ENCODE results near the gene HBE1.

HBE1 gene

DNA sequence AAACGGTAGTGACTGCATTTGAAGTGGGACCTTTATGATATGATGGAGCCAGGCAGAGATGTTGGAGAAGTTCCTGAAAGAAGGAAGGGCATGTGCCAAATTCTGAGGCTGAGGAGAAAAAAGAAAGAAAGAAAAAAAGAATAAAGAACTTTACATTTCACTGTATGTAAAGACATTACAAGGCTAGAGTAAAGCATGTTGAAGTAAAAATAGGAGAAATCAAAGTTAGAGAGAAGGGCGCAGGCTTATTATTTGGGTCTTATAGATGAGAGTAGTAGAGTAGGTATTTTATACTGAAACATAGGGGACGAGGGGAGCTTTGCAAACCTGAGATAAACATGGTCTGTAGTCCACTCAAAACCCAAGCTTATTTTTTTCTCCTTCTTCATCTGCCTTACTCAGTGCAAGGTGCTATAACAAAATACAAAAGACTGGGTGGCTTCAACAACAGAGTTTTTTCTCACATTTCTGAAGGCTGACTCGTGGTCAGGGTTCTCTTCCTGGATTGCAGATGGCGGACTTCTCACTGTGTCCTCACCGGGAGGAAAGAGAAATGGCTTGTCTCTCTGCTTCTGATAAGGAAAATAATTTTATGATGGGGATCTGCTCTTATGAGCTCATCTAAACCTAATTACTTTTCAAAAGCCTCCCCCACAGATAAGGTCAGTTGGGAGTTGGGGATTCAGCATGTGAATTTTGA lies 22.8 kb downstream of the HBE1 start:
- Histone ChIP-seq H3K27ac (ENCODE audit: extremely low read depth, low read depth, low read length) (no peak overlapping the region), H3K36me3 (ENCODE audit: control insufficient read depth in 2 of 2, insufficient read depth in 1 of 2, low read length in 2 of 2) (no peaks in the 10 kb centered on the region), H3K9me3 (ENCODE audit: control insufficient read depth, insufficient read depth, low read depth, low read length) (no peaks in the 10 kb centered on the region), H3K4me1 (ENCODE audit: control insufficient read depth, insufficient read depth, low read length) (no peaks in the 10 kb centered on the region), H3K4me3 (ENCODE audit: low read depth, low read length) (no peak overlapping the region)
- TF ChIP-seq, protein P1, sequence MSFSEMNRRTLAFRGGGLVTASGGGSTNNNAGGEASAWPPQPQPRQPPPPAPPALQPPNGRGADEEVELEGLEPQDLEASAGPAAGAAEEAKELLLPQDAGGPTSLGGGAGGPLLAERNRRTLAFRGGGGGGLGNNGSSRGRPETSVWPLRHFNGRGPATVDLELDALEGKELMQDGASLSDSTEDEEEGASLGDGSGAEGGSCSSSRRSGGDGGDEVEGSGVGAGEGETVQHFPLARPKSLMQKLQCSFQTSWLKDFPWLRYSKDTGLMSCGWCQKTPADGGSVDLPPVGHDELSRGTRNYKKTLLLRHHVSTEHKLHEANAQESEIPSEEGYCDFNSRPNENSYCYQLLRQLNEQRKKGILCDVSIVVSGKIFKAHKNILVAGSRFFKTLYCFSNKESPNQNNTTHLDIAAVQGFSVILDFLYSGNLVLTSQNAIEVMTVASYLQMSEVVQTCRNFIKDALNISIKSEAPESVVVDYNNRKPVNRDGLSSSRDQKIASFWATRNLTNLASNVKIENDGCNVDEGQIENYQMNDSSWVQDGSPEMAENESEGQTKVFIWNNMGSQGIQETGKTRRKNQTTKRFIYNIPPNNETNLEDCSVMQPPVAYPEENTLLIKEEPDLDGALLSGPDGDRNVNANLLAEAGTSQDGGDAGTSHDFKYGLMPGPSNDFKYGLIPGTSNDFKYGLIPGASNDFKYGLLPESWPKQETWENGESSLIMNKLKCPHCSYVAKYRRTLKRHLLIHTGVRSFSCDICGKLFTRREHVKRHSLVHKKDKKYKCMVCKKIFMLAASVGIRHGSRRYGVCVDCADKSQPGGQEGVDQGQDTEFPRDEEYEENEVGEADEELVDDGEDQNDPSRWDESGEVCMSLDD (tag by site-specific recombination; IDR thresholded peaks at IDR 0.05): no peak
- TF ChIP-seq ZNF768 (tag by site-specific recombination; IDR thresholded peaks at IDR 0.05) (no peak), PRDM1 (tag by site-specific recombination; IDR thresholded peaks at IDR 0.05) (no peak), ZNF701 (tag by site-specific recombination; IDR thresholded peaks at IDR 0.05) (no peak), ZNF10 (tag by site-specific recombination; IDR thresholded peaks at IDR 0.05) (no peak), ZSCAN16 (tag by site-specific recombination; IDR thresholded peaks at IDR 0.05) (no peak), ZNF132 (tag by site-specific recombination; IDR thresholded peaks at IDR 0.05; ENCODE audit: borderline replicate concordance) (no peak), ZNF292 (tag by site-specific recombination; IDR thresholded peaks at IDR 0.05; ENCODE audit: borderline replicate concordance, low read depth) (no peak), ZNF335 (tag by site-specific recombination; conservative IDR thresholded peaks at IDR 0.05) (no peak), ZNF202 (tag by site-specific recombination; IDR thresholded peaks at IDR 0.05; ENCODE audit: borderline replicate concordance) (no peak), ZNF391 (tag by site-specific recombination; IDR thresholded peaks at IDR 0.05; ENCODE audit: borderline replicate concordance, low read depth) (no peak), ZFP69B (tag by site-specific recombination; IDR thresholded peaks at IDR 0.05) (no peak)
- TF ChIP-seq, protein P2, sequence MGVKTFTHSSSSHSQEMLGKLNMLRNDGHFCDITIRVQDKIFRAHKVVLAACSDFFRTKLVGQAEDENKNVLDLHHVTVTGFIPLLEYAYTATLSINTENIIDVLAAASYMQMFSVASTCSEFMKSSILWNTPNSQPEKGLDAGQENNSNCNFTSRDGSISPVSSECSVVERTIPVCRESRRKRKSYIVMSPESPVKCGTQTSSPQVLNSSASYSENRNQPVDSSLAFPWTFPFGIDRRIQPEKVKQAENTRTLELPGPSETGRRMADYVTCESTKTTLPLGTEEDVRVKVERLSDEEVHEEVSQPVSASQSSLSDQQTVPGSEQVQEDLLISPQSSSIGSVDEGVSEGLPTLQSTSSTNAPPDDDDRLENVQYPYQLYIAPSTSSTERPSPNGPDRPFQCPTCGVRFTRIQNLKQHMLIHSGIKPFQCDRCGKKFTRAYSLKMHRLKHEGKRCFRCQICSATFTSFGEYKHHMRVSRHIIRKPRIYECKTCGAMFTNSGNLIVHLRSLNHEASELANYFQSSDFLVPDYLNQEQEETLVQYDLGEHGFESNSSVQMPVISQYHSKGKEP (tag by site-specific recombination; IDR thresholded peaks at IDR 0.05): no peak
- ChIA-PET CTCF (no interaction called here), POLR2A (no interaction called here)

DNA sequence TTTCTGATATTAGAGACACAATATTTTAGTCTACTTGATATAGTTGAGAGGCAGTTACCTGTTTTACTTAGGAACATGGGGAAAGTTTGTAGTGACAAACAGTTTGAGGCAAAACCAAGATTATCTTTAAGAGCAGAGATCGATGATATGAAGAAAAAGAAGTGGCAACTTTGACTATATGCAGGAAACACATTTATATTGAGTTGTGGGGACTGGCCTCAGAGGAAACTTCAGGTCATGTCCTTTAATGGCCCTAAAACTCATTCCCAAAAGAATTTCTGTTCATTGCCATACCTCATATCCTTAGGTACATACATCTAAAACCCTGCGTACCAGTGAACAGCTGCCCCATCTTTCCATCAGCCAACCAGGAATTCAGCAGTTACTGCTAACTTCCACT lies 24.6 kb downstream of the HBE1 start:
- ChIA-PET CTCF (no interaction called here), POLR2A (no interaction called here)
- TF ChIP-seq MZF1 (tag by site-specific recombination; IDR thresholded peaks at IDR 0.05; ENCODE audit: borderline replicate concordance) (no peak), ZNF624 (tag by site-specific recombination; IDR thresholded peaks at IDR 0.05) (no peak), ZNF529 (tag by site-specific recombination; IDR thresholded peaks at IDR 0.05; ENCODE audit: insufficient replicate concordance) (no peak), ZNF585B (tag by site-specific recombination; IDR thresholded peaks at IDR 0.05) (no peak), ZNF138 (tag by site-specific recombination; IDR thresholded peaks at IDR 0.05; ENCODE audit: borderline replicate concordance) (no peak), EGR2 (tag by site-specific recombination; IDR thresholded peaks at IDR 0.05; ENCODE audit: low read depth) (no peak), ZNF660 (tag by site-specific recombination; IDR thresholded peaks at IDR 0.05) (no peak)
- TF ChIP-seq, protein P3, sequence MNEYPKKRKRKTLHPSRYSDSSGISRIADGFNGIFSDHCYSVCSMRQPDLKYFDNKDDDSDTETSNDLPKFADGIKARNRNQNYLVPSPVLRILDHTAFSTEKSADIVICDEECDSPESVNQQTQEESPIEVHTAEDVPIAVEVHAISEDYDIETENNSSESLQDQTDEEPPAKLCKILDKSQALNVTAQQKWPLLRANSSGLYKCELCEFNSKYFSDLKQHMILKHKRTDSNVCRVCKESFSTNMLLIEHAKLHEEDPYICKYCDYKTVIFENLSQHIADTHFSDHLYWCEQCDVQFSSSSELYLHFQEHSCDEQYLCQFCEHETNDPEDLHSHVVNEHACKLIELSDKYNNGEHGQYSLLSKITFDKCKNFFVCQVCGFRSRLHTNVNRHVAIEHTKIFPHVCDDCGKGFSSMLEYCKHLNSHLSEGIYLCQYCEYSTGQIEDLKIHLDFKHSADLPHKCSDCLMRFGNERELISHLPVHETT (tag by site-specific recombination; IDR thresholded peaks at IDR 0.05): no peak
- Histone ChIP-seq H3K4me3 (ENCODE audit: low read depth, low read length) (no peak overlapping the region), H3K4me1 (ENCODE audit: control insufficient read depth, insufficient read depth, low read length) (no peaks in the 10 kb centered on the region), H3K9me3 (ENCODE audit: control insufficient read depth, insufficient read depth, low read depth, low read length) (no peaks in the 10 kb centered on the region), H3K27ac (ENCODE audit: extremely low read depth, low read depth, low read length) (no peak overlapping the region), H3K36me3 (ENCODE audit: control insufficient read depth in 2 of 2, insufficient read depth in 1 of 2, low read length in 2 of 2) (no peaks in the 10 kb centered on the region)

All from HEK293 (cell line).